ENCODE results near the gene SEMG2. TPM values are rescaled to one million over a fixed set of nuclear protein-coding genes. Genes with fewer than 3 reads are reported as not detected.

SEMG2 gene
- total RNA-seq, 2 donors from 2014 or later = not detected

DNA sequence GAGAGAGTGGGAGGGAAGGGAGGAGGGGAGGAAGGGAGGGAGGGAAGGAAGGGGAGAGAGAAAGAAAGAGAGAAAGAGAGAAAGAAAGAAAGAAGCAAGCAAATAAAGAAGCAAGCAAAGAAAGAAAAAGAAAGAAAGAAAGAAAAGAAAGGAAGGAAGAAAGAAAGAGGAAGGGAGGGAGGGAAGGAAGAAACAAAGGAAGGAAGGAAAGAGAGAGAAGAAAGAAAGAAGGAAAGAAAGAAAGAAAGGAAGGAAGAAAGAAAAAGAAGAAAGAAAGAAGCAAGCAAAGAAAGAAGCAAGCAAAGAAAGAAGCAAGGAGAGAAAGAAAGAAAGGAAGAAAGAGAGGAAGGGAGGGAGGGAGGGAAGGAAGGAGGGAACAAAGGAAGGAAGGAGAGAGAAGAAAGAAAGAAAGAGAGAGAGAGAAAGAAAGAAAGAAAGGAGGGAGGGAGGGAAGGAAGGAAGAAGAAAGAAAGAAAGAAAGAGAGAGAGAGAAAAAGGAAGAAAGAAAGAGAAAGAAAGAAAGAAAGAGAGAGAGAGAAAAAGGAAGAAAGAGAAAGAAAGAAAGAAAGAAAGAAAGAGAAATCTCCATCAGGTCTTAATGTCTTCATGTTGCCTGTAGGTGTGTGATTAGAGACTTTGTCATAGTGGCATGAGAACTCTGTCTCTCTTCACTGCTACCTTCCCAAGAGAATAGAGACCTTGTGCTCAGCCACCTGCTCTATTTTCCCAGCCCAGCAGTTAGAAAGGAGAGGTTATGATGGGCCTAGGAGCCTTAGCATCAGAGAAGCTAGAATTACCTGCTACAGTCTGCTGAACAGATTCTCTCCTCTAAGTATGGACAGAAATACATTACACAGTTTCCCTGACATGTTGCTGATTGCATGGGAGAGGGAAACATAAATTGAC, 9.4 kb upstream of the SEMG2 start:
- no peak overlapping the region for H3K27ac Mint-ChIP-seq

DNA sequence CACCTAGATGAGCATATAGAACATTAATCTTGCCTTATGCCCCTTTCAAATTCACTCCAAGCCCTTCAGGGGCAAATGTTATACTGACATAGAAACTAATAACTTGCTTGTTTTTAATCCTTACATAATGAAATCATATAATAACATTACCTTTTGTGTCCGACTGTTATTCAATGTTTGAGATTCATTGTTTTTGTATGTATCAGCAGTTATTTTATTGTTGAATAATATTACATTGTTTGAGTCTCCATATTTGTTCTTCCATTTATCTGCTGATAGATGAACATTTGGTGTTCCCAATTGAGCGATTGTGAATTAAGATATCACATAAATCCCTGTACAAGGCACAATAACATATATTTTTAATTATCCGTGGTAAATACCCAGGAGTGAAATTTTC, 8.3 kb upstream of the SEMG2 start:
- Mint-ChIP-seq H3K27me3 (peaks cover 29% of the 10 kb centered on the region), H3K9me3 (no peaks in the 10 kb centered on the region)

More for the DNA sequence above, 9.4 kb upstream of the SEMG2 start:
- ATAC-seq (replicated peaks) = no peak
- Mint-ChIP-seq H3K9me3 (no peaks in the 10 kb centered on the region), H3K36me3 (ENCODE audit: low read depth) (no peaks in the 10 kb centered on the region), H3K4me1 (no peaks in the 10 kb centered on the region), H3K27me3 (peaks cover 30% of the 10 kb centered on the region), H3K4me3 (no peak overlapping the region)

DNA sequence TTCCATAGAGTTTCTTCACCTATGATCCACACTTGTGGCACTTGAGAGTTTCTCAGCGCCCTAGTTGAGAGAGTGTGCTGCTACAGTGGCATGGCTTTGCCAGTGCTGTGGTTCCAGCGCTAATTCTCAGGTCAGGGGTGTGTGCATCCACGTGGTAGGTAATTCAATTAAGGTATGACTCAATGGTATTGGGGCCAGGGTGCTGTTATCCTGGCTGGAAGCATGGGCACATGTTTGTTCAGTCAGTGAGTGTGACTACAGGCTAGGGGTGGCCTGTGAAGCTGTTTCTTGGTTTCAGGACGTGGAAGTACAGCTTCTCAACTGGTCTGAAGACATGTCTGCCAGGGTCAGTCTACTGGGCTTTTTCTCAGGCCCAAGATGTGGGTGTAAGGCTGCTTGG, 3.0 kb upstream of the SEMG2 start:
- Mint-ChIP-seq H3K9me3 (no peaks in the 10 kb centered on the region), H3K36me3 (ENCODE audit: low read depth) (no peaks in the 10 kb centered on the region), H3K4me1 (no peaks in the 10 kb centered on the region), H3K27me3 (peaks cover 44% of the 10 kb centered on the region), H3K27ac (no peak overlapping the region), H3K4me3 (no peak overlapping the region)
- no peak for ATAC-seq (replicated peaks)

More for the DNA sequence above, 8.3 kb upstream of the SEMG2 start:
- no peaks in the 10 kb centered on the region for H3K4me1 Mint-ChIP-seq
- no peak overlapping the region for H3K4me3 Mint-ChIP-seq
- no peak overlapping the region for H3K27ac Mint-ChIP-seq
- H3K36me3 Mint-ChIP-seq (ENCODE audit: low read depth) = no peaks in the 10 kb centered on the region
- no peak for ATAC-seq (replicated peaks)

DNA sequence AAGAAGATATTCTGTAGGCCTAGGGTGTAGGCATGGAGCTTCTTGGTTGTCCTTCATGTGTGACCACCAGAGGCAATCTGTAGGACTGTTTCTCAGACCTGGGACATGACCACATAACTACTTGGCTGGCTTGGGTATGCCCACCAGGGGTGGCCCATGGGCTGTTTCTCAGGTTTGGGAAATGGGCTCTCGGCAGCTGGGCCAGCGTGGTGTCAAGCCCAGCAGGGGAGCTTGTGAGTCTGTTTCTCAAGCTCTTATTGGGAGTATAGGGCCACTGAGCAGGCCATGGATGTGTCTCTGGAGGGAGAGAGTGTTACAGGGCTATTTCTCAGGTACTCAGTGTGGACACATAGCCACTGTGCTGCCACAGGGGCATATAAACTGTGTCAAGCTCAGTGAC, 2.5 kb upstream of the SEMG2 start:
- no peak overlapping the region for H3K27ac Mint-ChIP-seq
- no peaks in the 10 kb centered on the region for H3K36me3 Mint-ChIP-seq (ENCODE audit: low read depth)
- H3K9me3 Mint-ChIP-seq = no peaks in the 10 kb centered on the region
- no peak overlapping the region for H3K4me3 Mint-ChIP-seq
- H3K27me3 Mint-ChIP-seq = peaks cover 46% of the 10 kb centered on the region
- no peaks in the 10 kb centered on the region for H3K4me1 Mint-ChIP-seq
- ATAC-seq (replicated peaks) = no peak

DNA sequence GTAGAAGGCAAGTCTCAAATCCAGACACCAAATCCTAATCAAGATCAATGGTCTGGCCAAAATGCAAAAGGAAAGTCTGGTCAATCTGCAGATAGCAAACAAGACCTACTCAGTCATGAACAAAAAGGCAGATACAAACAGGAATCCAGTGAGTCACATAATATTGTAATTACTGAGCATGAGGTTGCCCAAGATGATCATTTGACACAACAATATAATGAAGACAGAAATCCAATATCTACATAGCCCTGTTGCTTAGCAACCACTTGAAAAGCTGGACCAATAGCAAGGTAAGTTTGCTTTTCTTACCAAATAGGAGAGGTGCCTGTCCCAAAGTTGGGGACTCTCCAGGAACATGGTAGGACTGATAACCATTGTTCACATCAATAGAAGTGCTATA, 2.0 kb downstream of the SEMG2 start:
- no peaks in the 10 kb centered on the region for H3K4me1 Mint-ChIP-seq
- no peak overlapping the region for H3K27ac Mint-ChIP-seq
- no peak overlapping the region for H3K4me3 Mint-ChIP-seq
- no peaks in the 10 kb centered on the region for H3K9me3 Mint-ChIP-seq
- peaks cover 41% of the 10 kb centered on the region for H3K27me3 Mint-ChIP-seq
- H3K36me3 Mint-ChIP-seq (ENCODE audit: low read depth) = no peaks in the 10 kb centered on the region
- no peak for ATAC-seq (replicated peaks)

- Mint-ChIP-seq H3K4me3 (no peak overlapping the region), H3K27ac (no peak overlapping the region), H3K4me1 (no peaks in the 10 kb centered on the region), H3K36me3 (ENCODE audit: low read depth) (no peaks in the 10 kb centered on the region), H3K27me3 (peaks cover 42% of the 10 kb centered on the region), H3K9me3 (no peaks in the 10 kb centered on the region)
- ATAC-seq (replicated peaks) = no peak
Observed at GRCh38 chr20:45226287-45226686, 5.1 kb downstream of the SEMG2 start.

DNA sequence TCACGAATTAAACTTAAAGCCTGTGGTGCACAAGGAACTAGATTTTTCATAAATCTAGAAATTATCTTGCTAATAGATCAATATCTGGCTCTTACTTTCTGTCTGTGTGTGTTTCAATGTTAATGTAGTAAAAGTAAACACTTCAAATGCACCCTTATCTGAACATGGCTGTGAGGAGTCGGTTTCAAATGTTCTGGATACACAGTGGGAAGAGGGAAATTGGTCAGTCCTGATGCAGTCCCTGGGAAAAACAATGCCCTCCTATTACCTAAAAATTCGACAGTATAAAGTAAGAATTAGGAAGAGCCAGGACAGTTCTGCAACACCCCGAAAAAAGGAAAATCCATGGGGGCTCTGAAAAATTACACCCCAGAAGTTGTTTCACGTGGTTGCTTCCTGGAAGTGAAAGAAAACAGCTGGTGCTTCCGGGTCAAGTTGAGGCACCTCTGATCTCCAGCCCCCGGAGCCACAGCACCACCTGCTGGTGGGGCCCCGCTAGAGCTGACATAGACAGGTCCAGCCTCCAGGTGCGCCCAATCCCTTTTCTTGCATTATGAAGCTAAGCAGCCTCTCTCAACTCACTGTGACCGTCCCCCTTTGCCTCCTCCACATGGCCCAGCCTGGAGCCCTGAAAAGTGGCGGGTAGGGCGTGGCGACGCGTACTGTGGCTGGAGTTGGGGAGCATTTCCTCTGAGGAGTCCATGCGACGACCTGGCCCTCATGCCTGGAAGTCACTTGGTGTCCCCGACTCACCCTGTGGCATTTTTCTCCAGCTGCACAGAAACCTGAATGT, 8.3 kb downstream of the SEMG2 start:
- H3K4me1 Mint-ChIP-seq = no peaks in the 10 kb centered on the region
- H3K36me3 Mint-ChIP-seq (ENCODE audit: low read depth) = no peaks in the 10 kb centered on the region
- H3K27me3 Mint-ChIP-seq = peaks cover 34% of the 10 kb centered on the region
- ATAC-seq (replicated peaks) = peak; percentile 64
- no peak overlapping the region for H3K27ac Mint-ChIP-seq
- no peak overlapping the region for H3K4me3 Mint-ChIP-seq
- peaks cover 4% of the 10 kb centered on the region for H3K9me3 Mint-ChIP-seq

GRCh38 chr20:45230631-45231030, 9.5 kb downstream of the SEMG2 start:
- Mint-ChIP-seq H3K27ac (no peak overlapping the region), H3K27me3 (peaks cover 34% of the 10 kb centered on the region)
- no peak for ATAC-seq (replicated peaks)

DNA sequence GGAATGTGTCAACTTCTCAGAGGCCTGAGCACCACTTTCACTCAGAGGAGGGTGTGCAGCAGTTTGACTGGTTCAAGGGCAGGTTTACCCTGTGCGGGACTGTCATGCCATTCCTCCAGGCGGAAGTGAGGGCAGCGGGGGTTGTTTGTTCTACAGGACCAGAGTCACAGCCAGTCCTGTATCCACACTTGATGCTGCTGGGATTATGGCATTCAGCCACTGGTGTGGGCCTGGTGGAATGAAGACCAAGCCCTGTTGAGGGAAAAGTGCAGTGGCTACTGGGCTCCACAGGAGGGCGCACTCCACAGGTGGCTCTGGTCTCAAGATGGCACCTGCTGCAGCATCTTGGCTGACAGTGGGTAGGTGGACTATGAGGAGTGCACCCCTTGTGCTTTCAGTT, 14.8 kb downstream of the SEMG2 start:
- H3K36me3 Mint-ChIP-seq (ENCODE audit: low read depth) = no peaks in the 10 kb centered on the region
- peaks cover 44% of the 10 kb centered on the region for H3K27me3 Mint-ChIP-seq
- H3K4me1 Mint-ChIP-seq = no peaks in the 10 kb centered on the region
- ATAC-seq (replicated peaks) = no peak
- H3K4me3 Mint-ChIP-seq = no peak overlapping the region
- H3K9me3 Mint-ChIP-seq = peaks cover 8% of the 10 kb centered on the region
- no peak overlapping the region for H3K27ac Mint-ChIP-seq

More at GRCh38 chr20:45230631-45231030, 9.5 kb downstream of the SEMG2 start:
- Mint-ChIP-seq H3K36me3 (ENCODE audit: low read depth) (no peaks in the 10 kb centered on the region), H3K4me1 (no peaks in the 10 kb centered on the region), H3K9me3 (peaks cover 5% of the 10 kb centered on the region), H3K4me3 (no peak overlapping the region)

DNA sequence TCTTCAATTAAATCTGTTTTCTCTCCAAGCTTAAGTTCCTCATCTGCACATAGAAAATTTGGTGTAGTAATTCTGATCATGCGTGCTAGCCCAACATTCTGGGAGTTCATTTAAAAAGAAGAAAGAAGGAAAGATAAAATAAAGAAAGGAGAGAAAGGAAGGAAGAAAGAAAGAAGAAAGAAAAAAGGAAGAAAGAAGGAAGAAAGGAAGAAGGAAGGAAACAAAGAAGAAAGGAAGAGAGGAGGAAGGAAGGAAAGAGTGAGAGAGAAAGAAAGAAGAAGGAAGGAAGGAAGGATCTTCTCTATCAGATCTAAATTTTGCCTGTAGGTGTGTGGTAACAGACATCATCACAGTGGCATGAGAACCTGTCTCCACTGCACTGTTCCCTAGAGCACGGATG, 17.0 kb downstream of the SEMG2 start:
- Mint-ChIP-seq H3K4me3 (no peak overlapping the region), H3K4me1 (no peaks in the 10 kb centered on the region), H3K9me3 (peaks cover 8% of the 10 kb centered on the region), H3K27ac (no peak overlapping the region), H3K27me3 (peaks cover 43% of the 10 kb centered on the region), H3K36me3 (ENCODE audit: low read depth) (no peaks in the 10 kb centered on the region)
- ATAC-seq (replicated peaks) = no peak

- no peaks in the 10 kb centered on the region for H3K9me3 Mint-ChIP-seq
- ATAC-seq (replicated peaks) = no peak
- H3K36me3 Mint-ChIP-seq (ENCODE audit: low read depth) = no peaks in the 10 kb centered on the region
- H3K27ac Mint-ChIP-seq = no peak overlapping the region
- H3K4me3 Mint-ChIP-seq = no peak overlapping the region
- H3K4me1 Mint-ChIP-seq = no peaks in the 10 kb centered on the region
- H3K27me3 Mint-ChIP-seq = peaks cover 59% of the 10 kb centered on the region
Observed at GRCh38 chr20:45246109-45246508, 24.9 kb downstream of the SEMG2 start.

GRCh38 chr20:45247865-45248264, 26.7 kb downstream of the SEMG2 start:
- peaks cover 68% of the 10 kb centered on the region for H3K27me3 Mint-ChIP-seq
- H3K9me3 Mint-ChIP-seq = no peaks in the 10 kb centered on the region
- H3K27ac Mint-ChIP-seq = no peak overlapping the region
- no peak overlapping the region for H3K4me3 Mint-ChIP-seq
- H3K36me3 Mint-ChIP-seq (ENCODE audit: low read depth) = no peaks in the 10 kb centered on the region
- no peaks in the 10 kb centered on the region for H3K4me1 Mint-ChIP-seq
- ATAC-seq (replicated peaks) = no peak

- H3K27ac Mint-ChIP-seq = no peak overlapping the region
- ATAC-seq (replicated peaks) = no peak
- H3K36me3 Mint-ChIP-seq (ENCODE audit: low read depth) = no peaks in the 10 kb centered on the region
- no peak overlapping the region for H3K4me3 Mint-ChIP-seq
- H3K9me3 Mint-ChIP-seq = no peaks in the 10 kb centered on the region
- peaks cover 65% of the 10 kb centered on the region for H3K27me3 Mint-ChIP-seq
- H3K4me1 Mint-ChIP-seq = no peaks in the 10 kb centered on the region
Observed at GRCh38 chr20:45248609-45249008, 27.4 kb downstream of the SEMG2 start.

DNA sequence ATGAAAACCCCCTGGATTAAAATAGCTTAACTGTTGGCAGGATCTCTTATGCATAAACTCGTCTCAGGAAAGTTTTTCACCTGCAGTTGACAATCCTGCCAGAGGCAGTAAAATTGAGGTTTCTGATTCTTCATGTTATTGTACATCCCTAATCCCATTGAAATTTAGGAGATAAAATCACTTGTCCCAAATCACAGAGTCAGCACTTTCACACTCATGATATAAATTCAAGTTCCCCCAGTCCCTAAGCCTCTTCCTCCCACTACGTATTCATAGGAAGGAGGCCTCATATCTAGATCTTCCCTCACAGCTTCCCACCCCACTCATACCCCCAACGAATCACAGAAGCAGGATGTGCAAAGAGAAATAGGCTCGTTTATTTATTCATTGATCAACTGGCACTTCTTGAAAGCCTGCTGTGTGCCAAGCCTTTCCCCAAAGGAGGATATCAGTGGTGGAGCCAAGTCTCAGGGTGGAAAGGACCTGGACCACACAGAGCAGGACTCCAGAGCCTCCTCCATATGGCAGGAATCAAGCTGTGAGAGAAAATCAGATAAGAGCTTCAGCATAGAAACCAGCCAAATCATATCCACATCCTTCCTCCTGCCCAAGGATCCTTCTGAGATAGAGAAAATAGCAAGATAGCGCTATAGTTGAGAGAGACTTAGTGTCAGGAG, 30.8 kb downstream of the SEMG2 start:
- no peak overlapping the region for H3K27ac Mint-ChIP-seq
- no peaks in the 10 kb centered on the region for H3K36me3 Mint-ChIP-seq (ENCODE audit: low read depth)
- no peak overlapping the region for H3K4me3 Mint-ChIP-seq
- no peaks in the 10 kb centered on the region for H3K9me3 Mint-ChIP-seq
- peaks cover 53% of the 10 kb centered on the region for H3K27me3 Mint-ChIP-seq
- no peaks in the 10 kb centered on the region for H3K4me1 Mint-ChIP-seq
- ATAC-seq (replicated peaks) = no peak
